K562 (cell line): ENCODE results near the gene SORCS2. TPM values are rescaled to one million over a fixed set of nuclear protein-coding genes. Genes with fewer than 3 reads are reported as not detected.

Source experiments
- ATAC-seq: fragments of 200-7000 bp; cut with Tn5 transposase; 3 replicates; pipeline ENCODE4 v1.9.1; 2020; ENCODE audit warnings: moderate library complexity
- BruUV-seq: library from RNA; stranded (reverse); fragments of 400-500 nt; replicated peaks from 2 replicates; lab custom pipeline; 2021; lab: Mats Ljungman, UMichigan
- CTCF ChIA-PET: fragments of 300-600 bp; formaldehyde crosslinking; extraction: SDS; loops from one replicate; lab custom pipeline; 2021; ENCODE audit warnings: low intra/inter-chr PET ratio; lab: Yijun Ruan, JAX
- POLR2A ChIA-PET: fragments of 300-600, 350-650 bp; sonication (Branson Sonifier 250); formaldehyde crosslinking; extraction: SDS; loops from one replicate; lab custom pipeline; 2021; ENCODE audit warnings: antibody characterized with exemption, inconsistent platforms; lab: Yijun Ruan, JAX
- DNase-seq, 4 experiments: peaks; one replicate each; pipeline versions ENCODE4 v3.0.0 to v3.0.0-alpha.2; 2011 to 2018; ENCODE audit warnings: low spot score in 3 of 4, mixed read lengths in 3 of 4; ENCODE audit errors: extremely low read depth in 1 of 4
- FAIRE-seq: peaks from 2 replicates; lab custom pipeline; 2011; peaks lifted over from hg19 to GRCh38; lab: Jason Lieb, UNC
- H2AFZ ChIP-seq: 2 replicates; pipeline ENCODE4 v1.6.0; 2011; ENCODE audit warnings: low read depth, low read length, control low read depth, inconsistent platforms
- H3K27ac ChIP-seq: fragments of 200-600 bp; 3 replicates; pipeline ENCODE4 v1.8.0; 2011; ENCODE audit warnings: low read depth, mild to moderate bottlenecking, control low read depth, inconsistent platforms, low read length, moderate library complexity, mixed read lengths; ENCODE audit errors: extremely low read depth
- H3K27me3 ChIP-seq, 2 experiments: fragments of 300-600 bp in 1 of 2; 2 replicates in 1 of 2; 3 replicates in 1 of 2; pipeline versions ENCODE4 v1.6.0 to v1.8.0; 2011; ENCODE audit warnings: inconsistent platforms in 2 of 2, low read length in 2 of 2, mild to moderate bottlenecking in 1 of 2, mixed read lengths in 1 of 2, moderate library complexity in 1 of 2; ENCODE audit not compliant: control insufficient read depth in 2 of 2, insufficient read depth in 2 of 2
- H3K36me3 ChIP-seq: fragments of 300-600 bp; 3 replicates; pipeline ENCODE4 v1.8.0; 2011; ENCODE audit warnings: mild to moderate bottlenecking, low read length, inconsistent platforms; ENCODE audit not compliant: control insufficient read depth, insufficient read depth
- H3K4me1 ChIP-seq, 2 experiments: fragments of 200-600 bp in 1 of 2; replicated peaks in 1 of 2; 2 replicates in 1 of 2; 3 replicates in 1 of 2; pipeline versions ENCODE4 v1.5.1 to v1.8.0; 2011; ENCODE audit warnings: inconsistent platforms in 2 of 2, low read length in 2 of 2, mild to moderate bottlenecking in 1 of 2, mixed read lengths in 1 of 2, moderate library complexity in 1 of 2; ENCODE audit not compliant: control insufficient read depth in 2 of 2, insufficient read depth in 2 of 2
- H3K4me2 ChIP-seq: 2 replicates; pipeline ENCODE4 v1.6.1; 2011; ENCODE audit warnings: low read length, control low read depth, inconsistent platforms, mixed read lengths; ENCODE audit not compliant: insufficient read depth
- H3K4me3 ChIP-seq: fragments of 200-600 bp; sonication (generic), shearing (Covaris generic); 2 replicates; pipeline ENCODE4 v1.5.1; 2016; ENCODE audit warnings: control low read depth, inconsistent platforms
- H3K79me2 ChIP-seq: fragments of 200-600 bp; 3 replicates; pipeline ENCODE4 v1.8.0; 2011; ENCODE audit warnings: low read length, inconsistent platforms; ENCODE audit not compliant: control insufficient read depth, insufficient read depth
- H3K9ac ChIP-seq, 2 experiments: 2 replicates each; pipeline versions ENCODE4 v1.6.0 to v1.6.1; 2011; ENCODE audit warnings: low read depth in 2 of 2, low read length in 2 of 2, control low read depth in 1 of 2, inconsistent platforms in 1 of 2, mild to moderate bottlenecking in 1 of 2, mixed read lengths in 1 of 2; ENCODE audit not compliant: insufficient read depth in 1 of 2
- H3K9me1 ChIP-seq: one replicate; pipeline ENCODE4 v1.6.0; 2011; ENCODE audit warnings: inconsistent platforms, mild to moderate bottlenecking, low read length, moderate library complexity; ENCODE audit not compliant: control insufficient read depth, insufficient read depth
- H3K9me3 ChIP-seq: replicated peaks from 2 replicates; pipeline ENCODE4 v1.5.1; 2011; ENCODE audit warnings: low read depth, low read length, inconsistent platforms; ENCODE audit not compliant: control insufficient read depth, insufficient read depth
- H4K20me1 ChIP-seq: replicated peaks from 2 replicates; pipeline ENCODE4 v1.6.1; 2011; ENCODE audit warnings: low read length, inconsistent platforms, mixed read lengths; ENCODE audit not compliant: control insufficient read depth, insufficient read depth
- BRF1 ChIP-seq: IDR thresholded peaks from 3 replicates; pipeline ENCODE4 v1.6.1; 2011; ENCODE audit warnings: borderline replicate concordance, mild to moderate bottlenecking; ENCODE audit not compliant: insufficient read length; ENCODE audit errors: extremely low read depth
- CBX1 ChIP-seq: sonication (generic); IDR thresholded peaks from 2 replicates; pipeline ENCODE4 v1.6.1; 2016; ENCODE audit warnings: antibody characterized with exemption, low read depth, mild to moderate bottlenecking
- SAFB ChIP-seq: fragments of 200-400 bp; formaldehyde crosslinking; IDR thresholded peaks from 2 replicates; pipeline ENCODE4 v1.6.1; 2017; ENCODE audit warnings: low read depth, low read length, borderline replicate concordance
- ZNF407 ChIP-seq: fragments of 450-650 bp; IDR thresholded peaks from 2 replicates; pipeline ENCODE4 v1.6.1; 2016; ENCODE audit warnings: low read depth
- ZNF830 ChIP-seq: fragments of 250-450 bp; sonication (Bioruptor Pico); IDR thresholded peaks from 2 replicates; pipeline ENCODE4 v1.5.0; 2021; ENCODE audit warnings: mild to moderate bottlenecking
- WGBS: fragments of 100-300 bp; shearing (Covaris generic); methylation state at CpG from one replicate; pipeline ENCODE4 v1.1.6; 2016; ENCODE audit warnings: low coverage, mixed read lengths; ENCODE audit not compliant: insufficient coverage; ENCODE audit errors: missing lambda C conversion rate; 5-methylcytosine and 5-hydroxymethylcytosine counted together
- in situ Hi-C: fragments of 300-500 bp; cut with MboI; formaldehyde crosslinking; loops from 4 replicates; pipeline ENCODE4 v1.15.0; 2018; ENCODE audit warnings: inconsistent platforms, mixed read lengths
- intact Hi-C: fragments of 100-400 bp; cut with micrococcal nuclease; formaldehyde crosslinking; loops from 2 replicates; pipeline ENCODE4 v1.14.2; 2022
- polyA plus RNA-seq, 8 experiments: library from polyadenylated mRNA; depleted of rRNA in 4 of 8; stranded (reverse) in 5 of 8; unstranded in 3 of 8; fragments of >200 nt; fragmentation: Nextera tagmentation in 2 of 8; fragmentation: Illumina TruSeq in 1 of 8; extraction: Ambion mirVana in 2 of 8; extraction: Trizol in 1 of 8; gene quantifications; 2 replicates each; pipeline versions ENCODE4 v1.2.1 to v1.2.3, GENCODE V29; 2011 to 2014; ENCODE audit warnings: inconsistent platforms in 1 of 8, missing spikeins in 1 of 8
- total RNA-seq, 7 experiments: library from RNA; depleted of rRNA in 6 of 7; stranded (reverse); fragments of >200 nt in 6 of 7; fragmentation: Illumina TruSeq in 2 of 7; extraction: Trizol in 2 of 7; gene quantifications; 2 replicates each; pipeline versions ENCODE4 v1.2.1 to v1.2.3, GENCODE V29; 2011 to 2021; ENCODE audit warnings: low replicate concordance in 1 of 7
- TF ChIP-seq, protein P1 (sequence below), 3 experiments: fragments of 200-800 bp in 1 of 3; sonication (Bioruptor generic) in 1 of 3; sonication (generic) in 1 of 3; formaldehyde crosslinking in 1 of 3; IDR thresholded peaks; 2 replicates each; pipeline versions ENCODE4 v1.6.1 to v1.8.0; 2016 to 2022; ENCODE audit warnings: mild to moderate bottlenecking in 2 of 3, missing compliant biosample characterization in 2 of 3, missing genetic modification characterization in 2 of 3, missing genetic modification reagents in 1 of 3

The SORCS2 gene
- total and polyA plus RNA-seq, 9 of the 15 experiments (the other 6 are each of a cell fraction or from before 2014, with no cell fraction given), result not detected

DNA sequence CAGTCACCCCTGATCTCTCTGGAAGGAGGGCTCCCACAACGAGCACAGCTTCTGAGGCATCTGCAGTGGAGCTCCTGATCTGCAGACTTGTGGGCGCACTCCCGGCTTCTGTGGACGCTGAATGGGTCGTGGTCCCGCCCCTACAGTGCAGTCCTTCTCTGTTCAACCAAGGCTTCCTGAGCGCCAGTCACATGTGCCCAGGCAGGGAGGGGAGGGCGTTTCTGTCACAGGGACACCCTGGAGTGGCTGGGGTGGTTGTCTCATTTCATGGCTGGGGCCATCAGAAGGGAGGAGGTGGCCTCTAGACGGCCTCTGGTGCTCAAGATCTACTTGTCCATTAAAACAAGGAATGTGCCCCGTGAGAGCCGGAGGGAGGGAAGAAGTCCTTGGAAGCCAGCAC is 309.5 kb downstream of the SORCS2 start:
- intact Hi-C loops, result no loop called here
- no peak overlapping the region for H3K4me2 ChIP-seq
- H3K9me3 ChIP-seq, result no peaks in the 10 kb centered on the region
- no peaks in the 10 kb centered on the region for H3K9me1 ChIP-seq
- ATAC-seq (no peak), DNase-seq (no peak), FAIRE-seq (no peak)
- no peaks in the 10 kb centered on the region for H3K79me2 ChIP-seq
- no peaks in the 10 kb centered on the region; the same call in none of the 2 replicates for H4K20me1 ChIP-seq
- no peak for TF ChIP-seq ZNF407
- TF ChIP-seq, protein P1, sequence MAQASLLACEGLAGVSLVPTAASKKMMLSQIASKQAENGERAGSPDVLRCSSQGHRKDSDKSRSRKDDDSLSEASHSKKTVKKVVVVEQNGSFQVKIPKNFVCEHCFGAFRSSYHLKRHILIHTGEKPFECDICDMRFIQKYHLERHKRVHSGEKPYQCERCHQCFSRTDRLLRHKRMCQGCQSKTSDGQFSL (CRISPR knock-in tag; IDR thresholded peaks at IDR 0.05), result no peak
- TF ChIP-seq, protein P1 (tag; IDR thresholded peaks at IDR 0.05), result no peak
- no peak for TF ChIP-seq BRF1
- no peak for TF ChIP-seq CBX1
- TF ChIP-seq ZNF830 (CRISPR knock-in tag), result no peak
- no peak for TF ChIP-seq SAFB
- H3K27ac ChIP-seq, result no peak overlapping the region
- no peak overlapping the region for H3K4me3 ChIP-seq
- BruUV-seq, result no TSS peak
- H3K36me3 ChIP-seq, result no peaks in the 10 kb centered on the region
- in situ Hi-C loops, result no loop called here
- ChIA-PET CTCF (no interaction called here), POLR2A (no interaction called here)
- WGBS, result under 1% methylated on average over 10 of the region's 11 CpGs
- peaks cover 5 to 87% of the 10 kb centered on the region in 2 experiments; a peak in 3 of 5 replicates for H3K27me3 ChIP-seq
- H3K4me1 ChIP-seq, result no peaks in the 10 kb centered on the region
- H2AFZ ChIP-seq, result no peak overlapping the region
- no peak overlapping the region for H3K9ac ChIP-seq
